Gastroesophageal sphincter (tissue), 4 donors: ENCODE measurements around the gene MYO3B. TPM values are rescaled to one million over a fixed set of nuclear protein-coding genes. Genes with fewer than 3 reads are reported as not detected.

Experiments used
- ATAC-seq: fragments of 150-250 bp; one replicate; pipeline ENCODE4 v1.9.1; 2016; ENCODE audit warnings: mild to moderate bottlenecking, moderate library complexity
- H3K27ac ChIP-seq, 4 donors: fragments of 200-600 bp; sonication (generic) in 3 of 4; 1 replicate in 3 of 4; 2 replicates in 1 of 4; pipeline ENCODE4 v1.5.1; 2016 to 2019
- H3K27me3 ChIP-seq: fragments of 200-600 bp; sonication (generic); one replicate; pipeline ENCODE4 v1.5.1; 2019
- H3K36me3 ChIP-seq, 2 donors: fragments of 200-600 bp; sonication (generic); one replicate each; pipeline ENCODE4 v1.5.1; 2019; ENCODE audit warnings: control low read depth in 1 of 2
- H3K4me1 ChIP-seq, 3 donors: fragments of 200-600 bp; sonication (generic); 1 replicate in 2 of 3; 2 replicates in 1 of 3; pipeline ENCODE4 v1.5.1; 2016 to 2019; ENCODE audit warnings: control low read depth in 2 of 3
- H3K4me3 ChIP-seq, 2 donors: fragments of 200-600 bp; sonication (generic); one replicate each; pipeline ENCODE4 v1.5.1; 2019; ENCODE audit warnings: mild to moderate bottlenecking in 1 of 2, moderate library complexity in 1 of 2
- H3K9me3 ChIP-seq, 3 donors: fragments of 200-600 bp; sonication (generic); one replicate each; pipeline ENCODE4 v1.5.1; 2017 to 2019; ENCODE audit warnings: control low read depth in 2 of 3
- EP300 ChIP-seq: sonication (generic); formaldehyde crosslinking; IDR thresholded peaks from one replicate; pipeline ENCODE4 v1.6.1; 2017; ENCODE audit warnings: antibody characterized with exemption, mild to moderate bottlenecking
- POLR2A ChIP-seq, 2 donors: fragments of 450-650 bp; IDR thresholded peaks; one replicate each; pipeline ENCODE4 v1.6.1; 2017; ENCODE audit warnings: antibody characterized with exemption in 2 of 2, mild to moderate bottlenecking in 2 of 2, moderate library complexity in 1 of 2
- POLR2AphosphoS5 ChIP-seq: sonication (generic); formaldehyde crosslinking; IDR thresholded peaks from one replicate; pipeline ENCODE4 v1.6.1; 2017; ENCODE audit warnings: antibody characterized with exemption
- WGBS, 2 donors: methylation state at CpG; one replicate each; pipeline ENCODE4 v1.1.5; 2018; ENCODE audit warnings: low coverage in 1 of 2; 5-methylcytosine and 5-hydroxymethylcytosine counted together
- total RNA-seq, 4 donors: library from RNA; depleted of rRNA; stranded (reverse); fragments of >200 nt; gene quantifications; one replicate each; pipeline ENCODE4 v1.1.0, GENCODE V29; 2016
- TF ChIP-seq, protein P1 (sequence below), 4 experiments: fragments of 200-600 bp in 2 of 4; fragments of 450-650 bp in 2 of 4; sonication (generic) in 1 of 4; IDR thresholded peaks; one replicate each; pipeline ENCODE4 v1.5.1; 2017 to 2019; ENCODE audit warnings: antibody characterized with exemption in 4 of 4, mild to moderate bottlenecking in 2 of 4, moderate library complexity in 2 of 4

MYO3B gene
- total RNA-seq, 4 donors from 2014 or later, result not detected

GRCh38 chr2:170523506-170523905 lies 345.6 kb downstream of the MYO3B start:
- Histone ChIP-seq H3K4me3 (no peak overlapping the region), H3K27ac (no peak overlapping the region), H3K9me3 (no peaks in the 10 kb centered on the region), H3K27me3 (no peaks in the 10 kb centered on the region), H3K36me3 (no peaks in the 10 kb centered on the region), H3K4me1 (peaks cover 6 to 30% (median 11%) of the 10 kb centered on the region in 3 donors)
- no peak for ATAC-seq
- no peak for TF ChIP-seq POLR2AphosphoS5
- TF ChIP-seq EP300, result no peak
- TF ChIP-seq, protein P1, sequence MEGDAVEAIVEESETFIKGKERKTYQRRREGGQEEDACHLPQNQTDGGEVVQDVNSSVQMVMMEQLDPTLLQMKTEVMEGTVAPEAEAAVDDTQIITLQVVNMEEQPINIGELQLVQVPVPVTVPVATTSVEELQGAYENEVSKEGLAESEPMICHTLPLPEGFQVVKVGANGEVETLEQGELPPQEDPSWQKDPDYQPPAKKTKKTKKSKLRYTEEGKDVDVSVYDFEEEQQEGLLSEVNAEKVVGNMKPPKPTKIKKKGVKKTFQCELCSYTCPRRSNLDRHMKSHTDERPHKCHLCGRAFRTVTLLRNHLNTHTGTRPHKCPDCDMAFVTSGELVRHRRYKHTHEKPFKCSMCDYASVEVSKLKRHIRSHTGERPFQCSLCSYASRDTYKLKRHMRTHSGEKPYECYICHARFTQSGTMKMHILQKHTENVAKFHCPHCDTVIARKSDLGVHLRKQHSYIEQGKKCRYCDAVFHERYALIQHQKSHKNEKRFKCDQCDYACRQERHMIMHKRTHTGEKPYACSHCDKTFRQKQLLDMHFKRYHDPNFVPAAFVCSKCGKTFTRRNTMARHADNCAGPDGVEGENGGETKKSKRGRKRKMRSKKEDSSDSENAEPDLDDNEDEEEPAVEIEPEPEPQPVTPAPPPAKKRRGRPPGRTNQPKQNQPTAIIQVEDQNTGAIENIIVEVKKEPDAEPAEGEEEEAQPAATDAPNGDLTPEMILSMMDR (IDR thresholded peaks at IDR 0.05), result no peak
- TF ChIP-seq POLR2A (IDR thresholded peaks at IDR 0.05), result no peak
- 81 to 84% methylated on average over 2 to 4 of the region's 4 CpGs for WGBS, 2 donors

- TF ChIP-seq EP300 (no peak), POLR2A (IDR thresholded peaks at IDR 0.05) (no peak), POLR2AphosphoS5 (no peak)
- TF ChIP-seq, protein P1 (IDR thresholded peaks at IDR 0.05), result no peak
- Histone ChIP-seq H3K4me1 (peaks cover 6 to 39% (median 17%) of the 10 kb centered on the region in 3 donors), H3K36me3 (no peaks in the 10 kb centered on the region), H3K4me3 (no peak overlapping the region), H3K9me3 (no peaks in the 10 kb centered on the region), H3K27ac (peak overlapping the region; percentile 14 to 74 (median 65)), H3K27me3 (no peaks in the 10 kb centered on the region)
- WGBS, 2 donors, result 7 to 17% methylated on average over 2 of the region's 2 CpGs
- no peak for ATAC-seq
Observed at GRCh38 chr2:170524828-170525565, 347.1 kb downstream of the MYO3B start.

- Histone ChIP-seq H3K4me3 (no peak overlapping the region), H3K9me3 (no peaks in the 10 kb centered on the region), H3K36me3 (no peaks in the 10 kb centered on the region), H3K27me3 (no peaks in the 10 kb centered on the region), H3K27ac (peak overlapping the region in 3 of 4 donors; percentile 65 to 74 (median 65)), H3K4me1 (peaks cover 6 to 45% (median 19%) of the 10 kb centered on the region in 3 donors)
- WGBS, 2 donors, result 6 to 27% methylated on average over 2 to 3 of the region's 5 CpGs
- TF ChIP-seq EP300 (no peak), POLR2AphosphoS5 (peak; percentile 87)
- TF ChIP-seq, protein P1 (IDR thresholded peaks at IDR 0.05), result no peak
- ATAC-seq, result peak; percentile 94
Observed at GRCh38 chr2:170525566-170525900, 347.6 kb downstream of the MYO3B start.

DNA sequence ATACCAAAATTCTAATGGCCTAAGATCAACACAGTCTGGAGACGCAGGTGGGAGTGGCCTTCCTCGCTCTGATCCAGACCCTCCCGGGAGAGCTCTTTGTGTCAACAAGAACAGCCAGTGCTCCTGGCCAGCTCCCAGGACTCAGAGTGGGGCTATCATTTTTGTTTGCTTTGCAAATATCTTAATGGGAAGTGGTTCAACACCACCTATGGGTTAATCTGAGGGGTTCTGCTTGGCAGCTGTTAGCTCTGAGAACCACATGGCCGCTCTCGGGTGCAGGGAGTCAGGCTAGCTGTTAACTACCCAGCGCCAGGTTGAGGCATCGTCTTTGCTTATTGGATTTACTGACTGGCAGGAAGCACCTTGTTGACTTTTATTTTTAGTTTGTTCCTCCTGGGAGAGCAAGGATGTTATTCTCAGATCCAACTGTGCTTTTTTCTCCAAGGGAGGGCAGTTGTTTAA lies 352.4 kb downstream of the MYO3B start:
- Histone ChIP-seq H3K36me3 (no peaks in the 10 kb centered on the region), H3K27me3 (no peaks in the 10 kb centered on the region), H3K4me1 (peaks cover 1 to 28% (median 15%) of the 10 kb centered on the region in 3 donors), H3K9me3 (no peaks in the 10 kb centered on the region), H3K4me3 (peak overlapping the region in 1 of 2 donors; percentile 16), H3K27ac (peak overlapping the region in 3 of 4 donors; percentile 52 to 68 (median 54))
- ATAC-seq, result peak; percentile 79
- 14 to 16% methylated on average over 7 of the region's 7 CpGs for WGBS, 2 donors
- peak; percentile 27 for TF ChIP-seq POLR2AphosphoS5
- TF ChIP-seq, protein P1 (IDR thresholded peaks at IDR 0.05), result no peak
